NB4 (cell line): Measurements from ENCODE around the gene MEGF8.

Experiments used
- MYC ChIP-seq: IDR thresholded peaks from 2 replicates; pipeline ENCODE4 v1.6.1; 2011; ENCODE audit warnings: low read depth, low read length
- POLR2A ChIP-seq: IDR thresholded peaks from 2 replicates; pipeline ENCODE4 v1.6.1; 2011; ENCODE audit warnings: mild to moderate bottlenecking; ENCODE audit not compliant: insufficient read length; ENCODE audit errors: extremely low read depth
- TF ChIP-seq, protein P1 (sequence below): IDR thresholded peaks from one replicate; pipeline ENCODE4 v1.5.1; 2012; ENCODE audit warnings: low read depth, low read length

DNA sequence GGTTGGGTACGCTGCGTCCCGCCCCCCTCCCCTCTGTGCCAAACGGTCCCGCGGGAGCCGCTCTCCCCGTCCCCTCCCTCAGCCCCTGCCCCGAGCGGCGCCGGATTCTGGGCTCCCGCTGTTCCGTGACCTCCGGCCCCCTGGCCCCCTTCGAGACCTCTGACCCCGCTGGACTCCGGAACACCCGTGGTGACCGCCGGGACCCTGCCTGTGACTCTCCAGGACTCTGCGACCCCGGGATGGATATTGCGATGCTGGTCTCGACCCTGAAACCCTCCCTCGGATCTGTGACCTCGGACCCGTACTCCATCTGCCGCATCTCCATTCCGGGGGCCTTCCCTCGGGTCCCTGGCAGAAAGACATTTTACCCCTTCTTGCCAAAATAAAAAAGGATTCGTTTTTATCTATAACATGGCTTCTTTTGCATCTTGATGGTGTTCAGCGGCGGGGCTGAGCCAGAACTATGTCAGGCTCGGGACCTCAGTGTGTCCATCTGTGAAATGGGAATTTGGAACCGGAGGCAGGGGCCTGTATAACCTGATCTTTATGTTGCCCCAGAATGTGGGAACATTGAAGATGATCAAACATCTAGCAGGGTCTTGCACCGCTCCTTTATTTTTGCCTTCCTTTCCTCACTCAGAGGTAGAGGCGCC lies 654 bp upstream of the MEGF8 start:
- TF ChIP-seq, protein P1, sequence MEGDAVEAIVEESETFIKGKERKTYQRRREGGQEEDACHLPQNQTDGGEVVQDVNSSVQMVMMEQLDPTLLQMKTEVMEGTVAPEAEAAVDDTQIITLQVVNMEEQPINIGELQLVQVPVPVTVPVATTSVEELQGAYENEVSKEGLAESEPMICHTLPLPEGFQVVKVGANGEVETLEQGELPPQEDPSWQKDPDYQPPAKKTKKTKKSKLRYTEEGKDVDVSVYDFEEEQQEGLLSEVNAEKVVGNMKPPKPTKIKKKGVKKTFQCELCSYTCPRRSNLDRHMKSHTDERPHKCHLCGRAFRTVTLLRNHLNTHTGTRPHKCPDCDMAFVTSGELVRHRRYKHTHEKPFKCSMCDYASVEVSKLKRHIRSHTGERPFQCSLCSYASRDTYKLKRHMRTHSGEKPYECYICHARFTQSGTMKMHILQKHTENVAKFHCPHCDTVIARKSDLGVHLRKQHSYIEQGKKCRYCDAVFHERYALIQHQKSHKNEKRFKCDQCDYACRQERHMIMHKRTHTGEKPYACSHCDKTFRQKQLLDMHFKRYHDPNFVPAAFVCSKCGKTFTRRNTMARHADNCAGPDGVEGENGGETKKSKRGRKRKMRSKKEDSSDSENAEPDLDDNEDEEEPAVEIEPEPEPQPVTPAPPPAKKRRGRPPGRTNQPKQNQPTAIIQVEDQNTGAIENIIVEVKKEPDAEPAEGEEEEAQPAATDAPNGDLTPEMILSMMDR = no peak
- no peak for TF ChIP-seq MYC
- TF ChIP-seq POLR2A = no peak
